Muscle of arm (tissue), 12 donors: ENCODE results near the gene NPNT. TPM values are rescaled to one million over a fixed set of nuclear protein-coding genes. Genes with fewer than 3 reads are reported as not detected.

Experiments used
- DNase-seq: peaks from one replicate; pipeline ENCODE4 v3.0.0-alpha.2; 2013
- polyA plus RNA-seq, 12 donors: library from polyadenylated mRNA; unstranded; fragments of 120-200 nt; gene quantifications; one replicate each; pipeline ENCODE4 v1.2.1, GENCODE V29; 2013; ENCODE audit not compliant: insufficient read length in 12 of 12

Gene NPNT
- polyA plus RNA-seq, 12 donors, result 75.7 to 234 (median 169) TPM; not detected in 1

DNA sequence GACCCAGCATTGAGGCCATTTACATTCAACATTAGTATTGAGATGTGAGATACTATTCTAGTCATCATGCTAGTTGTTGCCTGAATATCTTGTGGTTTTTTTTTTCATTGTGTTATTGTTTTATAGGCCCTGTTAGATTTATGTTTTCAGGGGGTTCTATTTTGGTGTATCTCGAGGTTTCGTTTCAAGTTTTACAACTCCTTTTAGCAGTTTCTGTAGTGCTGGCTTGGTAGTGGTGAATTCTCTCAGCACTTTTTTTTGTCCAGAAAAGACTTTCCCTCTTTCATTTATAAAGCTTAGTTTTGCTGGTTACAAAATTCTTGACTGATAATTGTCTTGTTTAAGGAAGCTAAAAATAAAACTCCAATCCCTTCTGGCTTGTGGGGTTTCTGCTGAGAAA lies 115.5 kb downstream of the NPNT start:
- no peak for DNase-seq

DNA sequence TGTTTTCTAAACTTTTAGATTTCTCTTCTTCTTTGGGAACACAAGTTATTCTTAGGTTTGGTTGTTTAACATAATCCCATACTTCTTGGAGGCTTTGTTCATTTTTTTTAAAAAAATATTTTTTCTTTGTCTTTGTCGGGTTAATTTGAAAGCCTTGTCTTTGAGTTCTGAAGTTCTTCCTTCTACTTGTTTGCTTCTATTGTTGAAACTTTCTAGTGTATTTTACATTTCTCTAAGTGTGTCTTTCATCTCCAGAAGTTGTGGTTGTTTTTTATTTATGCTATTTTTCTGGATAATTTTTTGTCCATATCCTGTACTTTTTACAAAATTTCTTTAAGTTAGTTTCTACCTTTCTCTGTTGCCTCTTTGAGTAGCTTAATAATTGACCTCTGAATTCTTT lies 116.1 kb downstream of the NPNT start:
- DNase-seq, result no peak

DNA sequence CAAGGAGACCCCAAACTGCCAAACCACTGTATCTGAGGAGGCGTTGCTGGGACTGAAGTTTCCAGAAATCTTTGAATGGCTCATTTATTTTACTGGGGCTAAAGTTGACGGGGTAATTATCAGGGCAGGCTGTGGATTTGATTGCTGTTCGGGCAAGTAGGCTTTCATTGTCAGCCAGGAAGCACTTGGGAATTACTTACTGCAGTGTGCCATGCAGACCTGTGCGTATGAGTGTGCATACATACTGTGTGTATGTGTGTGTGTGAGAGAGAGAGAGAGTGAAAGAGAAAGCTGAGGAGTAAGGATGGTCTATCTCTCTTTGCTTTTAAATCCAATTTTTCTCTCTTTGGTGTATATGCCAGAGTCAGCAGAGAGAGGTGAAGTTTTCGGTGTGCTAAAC lies 122.7 kb downstream of the NPNT start:
- no peak for DNase-seq

DNA sequence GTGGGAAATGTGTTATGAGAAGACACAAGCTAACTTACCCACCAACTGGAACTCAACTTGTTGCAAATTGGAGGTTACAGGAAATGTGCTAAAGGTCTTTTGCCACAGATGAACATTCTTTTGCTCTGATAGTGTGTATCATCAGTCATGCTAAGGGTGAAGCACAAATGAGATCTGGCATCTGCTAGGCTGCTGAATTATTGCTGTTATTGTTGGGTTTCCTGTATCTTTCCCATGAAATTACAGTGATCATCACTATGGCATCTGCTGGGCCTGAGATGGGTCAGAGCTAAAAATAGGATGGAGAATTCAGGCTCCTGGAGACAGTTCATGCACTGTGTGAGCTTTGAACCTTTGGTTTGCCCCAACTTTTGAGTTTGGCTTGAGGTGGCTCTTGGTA lies 124.5 kb downstream of the NPNT start:
- no peak for DNase-seq

Other genes starting within 250 kb of the NPNT start
- 10 to 100 TPM in 11 of 12 donors, not detected in 1; 28.0 to 53.6 (median 30.4) TPM for gene INTS12, start 186.8 kb upstream of the NPNT start, polyA plus RNA-seq
- 10 to 100 TPM in 8 of 12 donors, 1 to 10 TPM in 3, not detected in 1; 8.9 to 26.5 (median 11.5) TPM for gene GSTCD, start 186.7 kb upstream of the NPNT start, polyA plus RNA-seq